NCI-H2107 treated with DMSO at 0.1 percent for 48 hours (cell line): Measurements from ENCODE around the gene EFNA2.
A peak's percentile ranks its signal among the peaks of the same experiment; 100 is the strongest.

Source experiments
- DNase-seq: peaks from one replicate; lab custom pipeline; 2025; ENCODE audit not compliant: unreplicated experiment; lab: John Stamatoyannopoulos, UW

The EFNA2 gene

GRCh38 chr19:1248786-1249297 is 36.8 kb upstream of the EFNA2 start:
- no peak for DNase-seq

GRCh38 chr19:1249298-1249989 is 36.2 kb upstream of the EFNA2 start:
- DNase-seq: peak; percentile 85

DNA sequence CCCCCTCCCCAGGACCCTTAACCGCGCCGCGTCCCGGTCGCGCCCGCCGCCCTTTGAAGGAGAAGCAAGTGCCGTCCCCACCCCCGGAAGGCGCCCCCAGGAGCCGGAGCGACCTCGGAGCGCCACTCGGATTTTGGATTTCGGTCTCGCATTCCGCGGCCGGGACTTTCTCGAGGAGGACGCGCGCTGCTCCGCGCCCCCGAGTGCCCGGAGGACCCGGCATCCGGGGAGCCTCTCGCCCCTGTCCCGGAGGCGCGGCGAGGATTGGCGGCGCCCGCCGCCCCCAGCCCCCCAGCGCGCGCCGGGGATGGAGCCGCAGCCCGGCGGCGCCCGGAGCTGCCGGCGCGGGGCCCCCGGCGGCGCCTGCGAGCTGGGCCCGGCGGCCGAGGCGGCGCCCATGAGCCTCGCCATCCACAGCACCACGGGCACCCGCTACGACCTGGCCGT is 35.7 kb upstream of the EFNA2 start:
- no peak for DNase-seq

GRCh38 chr19:1250437-1251260 is 35.0 kb upstream of the EFNA2 start:
- peak; percentile 32 for DNase-seq

GRCh38 chr19:1251330-1252220 is 34.1 kb upstream of the EFNA2 start:
- no peak for DNase-seq

DNA sequence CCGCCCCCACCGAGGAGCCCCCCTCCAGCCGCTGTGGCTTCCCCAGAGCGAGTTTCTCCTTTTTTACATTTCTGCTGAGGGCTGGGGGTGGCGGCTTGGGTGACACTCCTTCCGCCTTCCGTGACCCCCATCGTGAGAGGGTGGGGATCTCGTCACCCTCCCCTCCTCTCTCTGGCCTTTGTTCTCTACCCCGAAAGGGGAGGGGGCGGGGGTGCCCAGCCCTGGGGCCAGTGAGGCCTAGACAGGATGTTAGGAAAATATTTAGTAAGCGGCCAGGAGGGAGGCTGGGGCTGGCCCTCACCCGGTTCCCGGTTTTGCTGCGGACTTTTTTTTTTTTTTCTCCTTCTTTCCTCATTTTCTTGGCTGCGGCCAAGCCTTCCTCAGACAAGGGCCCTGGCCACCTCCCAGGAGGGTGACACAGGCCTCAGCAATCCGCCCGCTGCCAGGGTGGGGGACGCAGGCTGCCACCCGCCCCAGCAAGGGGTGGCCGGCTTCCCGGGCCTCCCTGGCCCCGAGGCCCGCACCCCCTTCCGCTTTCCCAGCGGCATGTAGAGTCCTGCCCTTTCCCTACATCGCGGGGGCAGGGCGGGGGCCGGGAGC is 33.4 kb upstream of the EFNA2 start:
- DNase-seq: no peak

- peak; percentile 92 for DNase-seq
Measured at GRCh38 chr19:1252821-1253513, 32.7 kb upstream of the EFNA2 start.

GRCh38 chr19:1253514-1254080 is 32.1 kb upstream of the EFNA2 start:
- no peak for DNase-seq

DNA sequence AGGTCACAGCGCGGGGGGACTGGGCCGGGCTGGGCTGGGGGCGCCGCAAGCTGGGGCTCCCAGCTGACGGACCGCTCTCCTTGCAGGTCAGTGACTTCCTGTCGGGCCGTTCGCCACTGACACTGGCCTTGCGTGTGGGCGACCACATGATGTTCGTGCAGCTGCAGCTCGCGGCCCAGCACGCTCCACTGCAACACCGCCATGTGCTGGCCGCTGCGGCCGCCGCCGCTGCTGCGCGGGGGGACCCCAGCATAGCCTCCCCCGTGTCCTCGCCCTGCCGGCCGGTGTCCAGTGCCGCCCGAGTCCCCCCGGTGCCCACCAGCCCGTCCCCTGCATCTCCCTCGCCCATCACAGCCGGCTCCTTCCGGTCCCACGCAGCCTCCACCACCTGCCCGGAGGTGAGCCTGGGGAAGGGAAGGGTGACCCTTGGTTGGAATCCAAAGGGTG is 31.6 kb upstream of the EFNA2 start:
- no peak for DNase-seq

- no peak for DNase-seq
Measured at GRCh38 chr19:1254530-1255185, 31.0 kb upstream of the EFNA2 start.

- no peak for DNase-seq
Measured at GRCh38 chr19:1255186-1256161, 30.2 kb upstream of the EFNA2 start.

DNA sequence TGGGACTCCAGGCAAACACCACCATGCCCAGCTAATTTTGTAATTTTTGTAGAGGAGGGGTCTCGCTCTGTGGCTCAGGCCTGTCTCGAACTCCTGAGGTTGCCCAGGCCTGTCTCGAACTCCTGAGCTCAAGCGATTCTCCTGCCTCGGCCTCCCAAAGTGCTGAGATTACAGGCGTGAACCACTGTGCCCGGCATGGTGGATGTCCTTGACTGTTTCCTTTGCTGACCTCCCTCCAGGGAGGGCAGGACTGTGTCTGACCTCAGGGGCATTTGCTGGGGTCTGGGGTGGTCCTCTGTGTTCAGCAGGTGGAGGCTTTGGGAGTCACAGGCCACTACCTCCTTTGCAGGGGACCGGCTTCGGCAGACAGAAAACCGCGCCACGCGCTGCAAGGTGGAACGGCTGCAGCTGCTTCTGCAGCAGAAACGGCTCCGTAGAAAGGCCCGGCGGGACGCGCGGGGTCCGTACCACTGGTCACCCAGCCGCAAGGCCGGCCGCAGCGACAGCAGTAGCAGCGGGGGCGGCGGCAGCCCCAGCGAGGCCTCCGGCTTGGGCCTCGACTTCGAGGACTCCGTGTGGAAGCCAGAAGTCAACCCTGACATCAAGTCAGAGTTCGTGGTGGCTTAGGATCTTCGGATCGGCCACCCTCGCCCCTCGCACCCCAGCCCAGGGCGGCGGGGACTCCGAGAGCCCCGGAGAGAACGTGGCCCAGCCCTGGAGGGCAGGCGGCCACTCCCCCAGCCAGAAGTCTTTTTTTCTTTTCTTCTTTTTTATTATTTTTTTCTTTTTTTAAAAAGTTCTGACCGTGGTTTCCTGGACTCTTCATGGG is 28.8 kb upstream of the EFNA2 start:
- DNase-seq: no peak

DNA sequence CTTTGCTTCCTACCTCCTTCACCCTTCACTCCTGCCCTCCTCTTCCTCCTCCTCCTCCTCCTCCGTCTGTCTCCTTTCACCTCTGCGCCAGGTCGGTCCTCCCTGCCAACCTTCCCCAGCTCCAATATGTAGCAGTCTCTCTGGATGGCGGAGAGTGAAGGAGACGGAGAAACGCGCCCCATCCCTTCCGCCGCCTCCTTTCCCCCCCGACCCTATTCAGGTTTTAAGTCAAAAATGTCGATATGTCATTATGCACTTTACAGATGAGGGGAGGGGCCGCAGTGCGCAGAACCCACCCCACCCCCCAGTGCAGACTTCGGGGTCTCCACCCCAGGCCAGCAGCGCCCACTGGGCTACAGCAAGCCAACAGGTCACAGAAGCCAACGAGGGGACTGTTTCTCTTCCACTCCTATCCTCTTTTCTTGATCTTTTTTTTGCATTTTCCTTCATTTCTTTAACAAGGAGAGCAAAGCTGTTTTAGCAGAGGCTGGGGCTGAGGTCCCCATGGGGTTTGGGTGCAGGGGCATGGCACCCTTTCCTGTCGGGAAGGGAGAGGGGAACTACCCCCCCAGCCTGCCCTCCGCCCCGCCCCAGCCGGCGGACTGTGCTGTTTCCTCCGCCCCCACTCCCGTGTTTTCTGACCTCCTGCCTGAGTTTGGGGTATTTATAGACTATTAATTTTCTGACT is 28.1 kb upstream of the EFNA2 start:
- no peak for DNase-seq

DNA sequence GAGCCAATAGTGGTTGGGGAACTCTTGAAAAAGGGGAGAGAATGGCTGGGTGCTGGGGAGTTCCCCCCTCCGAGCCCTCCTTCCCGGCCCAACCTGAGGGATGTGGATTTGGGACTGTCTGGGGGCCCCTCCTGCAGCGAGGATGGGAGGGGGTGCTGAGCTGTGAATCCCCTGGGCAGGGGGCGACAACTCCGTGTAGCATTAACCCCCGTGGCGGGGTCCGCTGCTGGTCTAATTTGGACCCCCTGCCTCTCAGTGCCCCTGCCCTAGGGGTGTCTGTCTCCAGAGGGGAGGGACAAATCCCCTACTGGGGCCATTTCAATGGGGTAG is 27.5 kb upstream of the EFNA2 start:
- no peak for DNase-seq

GRCh38 chr19:1258707-1259205 is 26.9 kb upstream of the EFNA2 start:
- DNase-seq: no peak

DNA sequence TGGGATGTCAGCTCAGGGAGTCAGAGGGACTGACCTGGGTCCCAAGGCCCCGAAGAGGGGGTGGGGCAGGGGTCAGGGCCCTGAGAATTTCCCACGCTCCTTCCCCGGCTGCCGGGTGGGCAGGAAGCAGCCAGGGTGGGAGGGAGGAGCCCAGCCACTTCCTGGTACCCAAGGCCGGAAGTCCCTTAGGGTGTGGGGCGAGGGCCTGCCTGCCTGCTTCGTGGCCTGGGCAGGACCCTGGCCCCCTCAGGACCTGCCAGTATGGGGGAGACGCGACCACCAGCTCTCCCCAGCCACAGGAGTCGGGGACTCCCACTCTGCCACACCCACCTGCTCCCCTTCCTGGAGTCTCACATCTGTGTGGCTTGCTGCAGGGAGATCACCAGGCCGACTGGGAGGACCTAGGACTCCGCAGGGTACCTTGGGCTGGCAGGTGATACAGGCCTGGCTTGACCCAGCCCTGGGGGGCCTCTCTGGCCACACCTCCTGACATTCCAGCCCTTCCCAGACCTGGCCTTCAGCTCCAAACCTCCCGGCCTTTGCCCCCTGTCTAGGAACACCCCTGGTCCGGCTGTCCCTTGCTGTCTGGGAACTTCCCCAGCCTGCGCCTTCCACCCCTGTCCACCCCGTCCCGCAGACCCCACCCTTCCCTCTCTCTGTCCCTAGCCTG is 26.3 kb upstream of the EFNA2 start:
- no peak for DNase-seq
